Activated T-cell treated with anti-CD3 and anti-CD28 coated beads for 24 hours (primary cell): Measurements from ENCODE around the gene MAPK11.

Source experiments
- DNase-seq: peaks from one replicate; pipeline ENCODE4 v3.0.0-alpha.2; 2020; ENCODE audit warnings: low read depth

MAPK11 gene

GRCh38 chr22:50224071-50224470 is 46.1 kb downstream of the MAPK11 start:
- DNase-seq: no peak

- no peak for DNase-seq
Measured at GRCh38 chr22:50222508-50222907, 47.7 kb downstream of the MAPK11 start.

- no peak for DNase-seq
Measured at GRCh38 chr22:50221410-50222300, 48.5 kb downstream of the MAPK11 start.

GRCh38 chr22:50220603-50221409 is 49.4 kb downstream of the MAPK11 start:
- no peak for DNase-seq

GRCh38 chr22:50219800-50220602 is 50.2 kb downstream of the MAPK11 start:
- no peak for DNase-seq

- DNase-seq: no peak
Measured at GRCh38 chr22:50218996-50219727, 51.0 kb downstream of the MAPK11 start.

- no peak for DNase-seq
Measured at GRCh38 chr22:50218153-50218995, 51.8 kb downstream of the MAPK11 start.

GRCh38 chr22:50217543-50218152 is 52.5 kb downstream of the MAPK11 start:
- no peak for DNase-seq

- no peak for DNase-seq
Measured at GRCh38 chr22:50216684-50217520, 53.3 kb downstream of the MAPK11 start.

- DNase-seq: no peak
Measured at GRCh38 chr22:50216055-50216683, 54.0 kb downstream of the MAPK11 start.

- DNase-seq: no peak
Measured at GRCh38 chr22:50215297-50216054, 54.7 kb downstream of the MAPK11 start.
